ENCODE measurements around the gene CRYGD.
"Not testable (repeated sequence)": the region's sequence is repeated elsewhere in the genome, so short reads cannot be mapped to it uniquely, and the experiment has no call there.

Gene CRYGD

DNA sequence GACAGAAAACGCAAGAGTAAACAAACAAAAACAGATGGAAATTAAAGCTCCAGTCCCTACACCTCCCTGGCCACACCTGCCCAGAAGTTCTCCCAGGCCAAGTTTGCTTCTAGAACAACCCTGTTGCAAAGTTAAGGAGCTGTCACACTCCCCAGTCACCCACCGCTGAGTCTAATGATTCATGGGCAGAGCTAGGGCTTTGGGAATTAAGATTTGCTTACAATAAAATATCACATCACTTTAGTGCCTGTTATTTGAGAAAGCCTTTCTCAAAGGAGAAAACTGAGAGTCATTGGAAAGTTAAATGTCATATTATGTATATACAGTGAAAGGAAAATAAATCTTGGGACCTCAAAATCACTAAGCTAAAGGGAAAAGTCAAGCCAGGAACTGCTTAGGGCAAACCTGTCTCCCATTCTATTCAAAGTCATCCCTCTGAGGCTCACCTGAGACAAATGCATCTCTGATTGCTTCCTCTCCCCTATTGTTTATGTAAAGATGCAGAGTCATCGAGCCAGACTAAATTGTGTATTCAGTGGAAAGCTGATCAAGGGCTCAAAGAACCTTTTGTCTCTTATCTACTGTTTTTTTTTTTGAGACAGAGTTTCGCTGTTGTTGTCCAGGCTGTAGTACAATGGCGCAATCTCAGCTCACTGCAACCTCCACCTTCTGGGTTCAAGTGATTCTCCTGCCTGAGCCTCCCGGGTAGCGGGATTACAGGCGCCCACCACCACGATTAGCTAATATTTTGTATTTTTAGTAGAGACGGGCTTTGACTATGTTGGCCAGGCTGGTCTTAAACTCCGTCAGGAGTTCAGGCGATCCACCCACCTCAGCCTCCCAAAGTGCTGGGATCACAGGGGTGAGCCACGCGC lies 18.8 kb upstream of the CRYGD start:
- TF ChIP-seq, protein P1, sequence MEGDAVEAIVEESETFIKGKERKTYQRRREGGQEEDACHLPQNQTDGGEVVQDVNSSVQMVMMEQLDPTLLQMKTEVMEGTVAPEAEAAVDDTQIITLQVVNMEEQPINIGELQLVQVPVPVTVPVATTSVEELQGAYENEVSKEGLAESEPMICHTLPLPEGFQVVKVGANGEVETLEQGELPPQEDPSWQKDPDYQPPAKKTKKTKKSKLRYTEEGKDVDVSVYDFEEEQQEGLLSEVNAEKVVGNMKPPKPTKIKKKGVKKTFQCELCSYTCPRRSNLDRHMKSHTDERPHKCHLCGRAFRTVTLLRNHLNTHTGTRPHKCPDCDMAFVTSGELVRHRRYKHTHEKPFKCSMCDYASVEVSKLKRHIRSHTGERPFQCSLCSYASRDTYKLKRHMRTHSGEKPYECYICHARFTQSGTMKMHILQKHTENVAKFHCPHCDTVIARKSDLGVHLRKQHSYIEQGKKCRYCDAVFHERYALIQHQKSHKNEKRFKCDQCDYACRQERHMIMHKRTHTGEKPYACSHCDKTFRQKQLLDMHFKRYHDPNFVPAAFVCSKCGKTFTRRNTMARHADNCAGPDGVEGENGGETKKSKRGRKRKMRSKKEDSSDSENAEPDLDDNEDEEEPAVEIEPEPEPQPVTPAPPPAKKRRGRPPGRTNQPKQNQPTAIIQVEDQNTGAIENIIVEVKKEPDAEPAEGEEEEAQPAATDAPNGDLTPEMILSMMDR (conservative IDR thresholded peaks at IDR 0.05; ENCODE audit: low read depth) = no peak
- no peak overlapping the region for H3K27ac ChIP-seq
- DNase-seq (ENCODE audit: low spot score) = no peak
- POLR2A ChIA-PET (ENCODE audit: low non-redundant PET) = no interaction called here
- CTCF ChIA-PET = interaction anchor here (0.6 kb wide), 3 partner anchors 13 to 1685 kb away, joined by 3 to 4 read pairs (median 3); no protein-coding TSS in a partner anchor

DNA sequence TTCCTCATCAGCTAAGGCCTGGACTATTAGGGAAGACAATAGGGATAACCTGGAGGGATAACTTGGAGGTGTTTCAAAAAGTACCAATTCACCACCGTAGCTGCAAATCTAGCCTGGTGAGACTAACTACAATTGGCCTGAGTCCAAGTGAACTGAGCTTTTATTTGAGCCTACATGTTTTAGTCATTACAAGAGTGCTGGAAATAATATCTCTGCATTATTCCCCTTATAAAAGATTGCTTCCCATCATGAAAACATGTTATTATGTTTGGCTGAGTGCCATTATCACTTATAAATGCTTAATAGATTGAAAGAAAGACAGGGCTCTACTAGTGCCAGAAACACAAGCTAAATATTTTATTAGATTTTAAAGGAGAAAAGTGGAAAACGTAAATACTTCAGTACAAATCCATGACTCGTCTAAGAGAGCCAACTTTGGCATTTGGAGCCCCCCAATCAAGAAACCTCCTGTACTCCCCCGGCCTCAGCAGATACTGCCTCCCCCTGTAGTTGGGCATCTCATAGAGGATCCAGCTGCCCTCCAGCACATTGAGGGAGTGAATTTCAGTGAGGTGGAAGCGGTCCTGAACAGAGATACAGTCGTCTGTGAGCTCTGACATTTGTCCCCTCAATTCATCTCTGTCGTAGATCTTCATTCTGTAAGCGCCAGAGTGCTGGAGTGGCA lies 18.1 kb upstream of the CRYGD start:
- H3K27ac ChIP-seq = no peak overlapping the region
- no peak for DNase-seq (ENCODE audit: low spot score)
- ChIA-PET CTCF (interaction anchor here (0.6 kb wide), 1 partner anchor 251 kb away, joined by 4 read pairs; no protein-coding TSS in a partner anchor), POLR2A (ENCODE audit: low non-redundant PET) (no interaction called here)
- TF ChIP-seq, protein P1 (conservative IDR thresholded peaks at IDR 0.05; ENCODE audit: low read depth) = no peak

DNA sequence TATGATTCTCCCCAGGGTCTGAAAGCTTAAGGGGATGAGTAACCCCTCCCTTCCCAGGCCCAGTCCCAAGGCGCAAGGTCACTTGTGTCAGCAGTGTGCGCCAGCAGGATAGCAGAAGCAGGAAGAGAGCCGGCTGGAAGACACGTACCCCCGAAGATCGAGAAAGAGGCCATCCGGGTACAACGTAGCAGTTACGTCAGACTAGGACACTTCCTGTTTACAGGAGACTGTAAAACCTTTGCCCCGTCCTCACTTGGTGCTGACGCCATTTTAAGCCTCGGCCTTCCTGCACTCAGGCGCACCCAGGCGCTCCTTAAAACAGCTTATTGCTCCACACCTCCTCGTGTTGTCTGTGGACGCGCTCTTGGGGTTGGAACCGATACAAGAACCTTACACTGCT lies 15.1 kb upstream of the CRYGD start:
- POLR2A ChIA-PET (ENCODE audit: low non-redundant PET) = no interaction called here

DNA sequence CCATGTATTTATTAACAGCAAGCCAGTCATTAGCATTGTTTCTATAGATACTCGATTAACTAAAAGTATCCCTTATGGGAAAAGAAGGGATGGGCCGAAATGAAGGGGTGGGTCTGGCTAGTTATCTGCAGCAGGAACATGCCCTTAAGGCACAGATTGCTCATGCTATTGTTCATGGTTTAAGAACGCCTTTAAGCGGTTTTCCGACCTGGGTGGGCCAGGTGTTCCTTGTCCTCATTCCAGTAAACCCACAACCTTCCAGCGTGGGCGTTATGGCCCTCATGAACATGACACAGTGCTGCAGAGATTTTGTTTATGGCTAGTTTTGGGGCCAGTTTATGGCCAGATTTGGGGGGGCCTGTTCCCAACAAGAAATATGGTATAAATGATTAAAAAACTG lies 14.0 kb upstream of the CRYGD start:
- DNase-seq (ENCODE audit: low spot score); CTCF ChIA-PET; POLR2A ChIA-PET (ENCODE audit: low non-redundant PET); H3K27ac ChIP-seq: not testable (repeated sequence)

More for the DNA sequence above, 15.1 kb upstream of the CRYGD start:
- no peak for DNase-seq (ENCODE audit: low spot score)
- CTCF ChIA-PET = interaction anchor here (0.7 kb wide), 1 partner anchor 115 kb away, joined by 4 read pairs; no protein-coding TSS in a partner anchor
- H3K27ac ChIP-seq = no peak overlapping the region
- TF ChIP-seq, protein P1 (conservative IDR thresholded peaks at IDR 0.05; ENCODE audit: low read depth) = no peak

DNA sequence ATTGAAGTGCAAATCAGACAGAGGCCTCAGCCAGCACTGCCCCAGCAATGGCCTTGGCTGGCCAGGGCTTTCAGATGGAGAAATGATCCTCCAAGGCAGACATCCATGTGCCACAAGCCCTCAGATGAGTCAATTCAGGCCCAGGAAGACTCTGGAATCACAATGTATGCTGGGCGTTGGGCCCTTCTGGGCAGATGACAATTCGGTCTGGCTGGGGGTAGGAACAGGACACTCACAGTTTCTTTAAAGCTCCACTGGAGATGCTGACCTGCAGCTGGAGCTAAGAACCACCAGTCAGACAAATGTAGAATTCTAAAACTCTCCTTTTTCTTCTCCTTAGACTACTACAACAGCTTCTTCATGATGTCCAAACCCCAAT lies 12.4 kb upstream of the CRYGD start:
- H3K27ac ChIP-seq = no peak overlapping the region
- no peak for DNase-seq (ENCODE audit: low spot score)
- TF ChIP-seq, protein P1 (conservative IDR thresholded peaks at IDR 0.05; ENCODE audit: low read depth) = no peak
- CTCF ChIA-PET = no interaction called here
- POLR2A ChIA-PET (ENCODE audit: low non-redundant PET) = no interaction called here

DNA sequence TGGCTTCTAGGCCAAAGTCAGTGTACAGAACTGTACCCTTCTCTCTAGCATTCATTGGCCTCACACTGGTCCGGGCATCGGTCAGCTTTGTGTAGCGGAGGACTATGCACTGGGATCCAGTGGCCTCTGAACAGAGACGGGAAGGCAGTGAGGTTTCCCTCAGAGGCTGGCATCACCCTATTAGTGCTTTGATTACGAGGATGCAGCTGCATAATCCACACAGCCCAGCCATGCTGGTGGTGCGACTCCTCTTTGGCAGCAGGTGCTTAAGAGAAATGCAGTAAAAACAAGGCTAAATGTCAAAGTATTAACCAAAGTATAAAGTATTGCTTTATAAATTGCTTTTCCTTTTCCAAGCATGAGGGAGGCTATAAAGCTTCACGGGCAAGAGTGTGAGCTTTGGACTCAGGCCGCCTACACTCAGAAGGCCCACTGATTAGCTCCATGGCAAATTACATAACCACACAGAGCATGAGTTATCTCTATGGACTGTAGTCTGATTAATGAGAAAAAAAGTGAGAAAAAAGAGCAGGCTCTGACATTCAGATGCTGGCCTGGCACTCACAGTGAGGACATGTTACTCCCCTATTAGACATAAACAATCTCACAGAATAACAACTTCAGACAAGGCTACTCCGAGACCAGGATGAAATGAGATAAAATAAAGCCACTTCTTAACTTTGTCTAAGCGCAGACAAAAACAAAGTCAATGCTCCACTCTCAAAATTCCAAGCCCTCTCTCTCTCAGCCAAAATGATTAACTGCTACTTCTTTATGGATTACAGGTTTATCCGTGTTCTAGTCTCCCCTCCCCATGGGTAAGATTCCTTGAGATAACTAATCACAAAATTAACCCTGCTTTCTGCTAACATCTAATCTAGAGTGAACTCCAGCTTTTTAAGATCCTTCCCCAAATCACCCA lies 11.7 kb upstream of the CRYGD start:
- POLR2A ChIA-PET (ENCODE audit: low non-redundant PET) = no interaction called here

More for the DNA sequence above, 11.7 kb upstream of the CRYGD start:
- no peak for DNase-seq (ENCODE audit: low spot score)
- TF ChIP-seq, protein P1 (conservative IDR thresholded peaks at IDR 0.05; ENCODE audit: low read depth) = no peak
- H3K27ac ChIP-seq = no peak overlapping the region
- CTCF ChIA-PET = no interaction called here
